SK-N-MC (cell line): ENCODE results near the gene SLITRK1.

Experiments used
- EZH2 ChIP-seq: fragments of 200-600 bp; sonication (generic); IDR thresholded peaks from one replicate; pipeline ENCODE4 v1.6.1; 2017; ENCODE audit warnings: antibody characterized with exemption
- POLR2AphosphoS5 ChIP-seq: IDR thresholded peaks from 2 replicates; pipeline ENCODE4 v1.6.1; 2012; ENCODE audit warnings: mild to moderate bottlenecking, low read depth, low read length, borderline replicate concordance

GRCh38 chr13:83881140-83881684, 1.1 kb downstream of the SLITRK1 start:
- no peak for TF ChIP-seq POLR2AphosphoS5
- no peak for TF ChIP-seq EZH2
